CD14-positive monocyte (primary cell): ENCODE data around the gene SH3RF3. TPM values are rescaled to one million over a fixed set of nuclear protein-coding genes. Genes with fewer than 3 reads are reported as not detected.

Source experiments
- DNase-seq, 3 donors: peaks; one replicate each; pipeline ENCODE4 v3.0.0-alpha.2; 2011 to 2022
- H2AFZ ChIP-seq: 2 replicates; pipeline ENCODE4 v1.6.0; 2012; ENCODE audit warnings: mild to moderate bottlenecking, low read depth, low read length, inconsistent platforms; ENCODE audit not compliant: insufficient read depth, poor library complexity, severe bottlenecking
- H3K27ac ChIP-seq, 2 donors: 1 replicate in 1 of 2; 2 replicates in 1 of 2; pipeline ENCODE4 v1.5.1; 2012 to 2013; ENCODE audit warnings: low read length in 2 of 2, control low read depth in 1 of 2, inconsistent platforms in 1 of 2, low read depth in 1 of 2, mild to moderate bottlenecking in 1 of 2
- H3K27me3 ChIP-seq, 2 donors: one replicate each; pipeline versions ENCODE4 v1.6.0 to v1.6.1; 2011 to 2013; ENCODE audit warnings: low read length in 2 of 2; ENCODE audit not compliant: control insufficient read depth in 2 of 2, insufficient read depth in 2 of 2
- H3K36me3 ChIP-seq, 2 donors: replicated peaks in 1 of 2; 1 replicate in 1 of 2; 2 replicates in 1 of 2; pipeline versions ENCODE4 v1.5.1 to v1.6.1; 2012 to 2013; ENCODE audit warnings: low read length in 2 of 2, control low read depth in 1 of 2, inconsistent platforms in 1 of 2, mild to moderate bottlenecking in 1 of 2; ENCODE audit not compliant: insufficient read depth in 2 of 2, control insufficient read depth in 1 of 2
- H3K4me1 ChIP-seq, 2 donors: 1 replicate in 1 of 2; 2 replicates in 1 of 2; pipeline versions ENCODE4 v1.5.1 to v1.6.1; 2012 to 2013; ENCODE audit warnings: low read length in 2 of 2, control low read depth in 1 of 2, inconsistent platforms in 1 of 2, mild to moderate bottlenecking in 1 of 2, moderate library complexity in 1 of 2; ENCODE audit not compliant: insufficient read depth in 2 of 2, control insufficient read depth in 1 of 2
- H3K4me2 ChIP-seq: replicated peaks from 2 replicates; pipeline ENCODE3; 2012; ENCODE audit warnings: low read length, moderate library complexity, mild to moderate bottlenecking; ENCODE audit not compliant: poor library complexity, severe bottlenecking; ENCODE audit errors: extremely low read depth
- H3K4me3 ChIP-seq, 3 experiments: fragments of 200-600 bp in 1 of 3; sonication (generic) in 1 of 3; replicated peaks in 1 of 3; 1 replicate in 2 of 3; 2 replicates in 1 of 3; pipeline ENCODE4 v1.5.1; 2011 to 2013; ENCODE audit warnings: low read length in 3 of 3, mild to moderate bottlenecking in 3 of 3, control low read depth in 2 of 3, low read depth in 2 of 3, inconsistent platforms in 1 of 3, moderate library complexity in 1 of 3
- H3K79me2 ChIP-seq: 2 replicates; pipeline ENCODE4 v1.6.0; 2012; ENCODE audit warnings: mild to moderate bottlenecking, control low read depth, inconsistent platforms, low read length, moderate library complexity; ENCODE audit not compliant: insufficient read depth
- H3K9ac ChIP-seq: 2 replicates; pipeline ENCODE4 v1.6.0; 2017; ENCODE audit warnings: low read length, mild to moderate bottlenecking; ENCODE audit not compliant: insufficient read depth, poor library complexity, severe bottlenecking
- H3K9me3 ChIP-seq, 2 donors: replicated peaks in 1 of 2; 1 replicate in 1 of 2; 2 replicates in 1 of 2; pipeline versions ENCODE4 v1.5.1 to v1.6.1; 2012 to 2013; ENCODE audit warnings: low read length in 2 of 2, control low read depth in 1 of 2; ENCODE audit not compliant: control insufficient read depth in 1 of 2, insufficient read depth in 1 of 2
- H4K20me1 ChIP-seq: 2 replicates; pipeline ENCODE4 v1.6.0; 2012; ENCODE audit warnings: mild to moderate bottlenecking, low read length, control low read depth, moderate library complexity; ENCODE audit not compliant: insufficient read depth
- H3K27ac Mint-ChIP-seq, 7 donors: one replicate each; pipeline ENCODE4 v1.8.0; 2020; ENCODE audit warnings: mild to moderate bottlenecking in 7 of 7, mixed read lengths in 7 of 7, moderate library complexity in 6 of 7, inconsistent platforms in 2 of 7
- H3K27me3 Mint-ChIP-seq, 3 donors: one replicate each; pipeline ENCODE4 v1.8.0; 2021 to 2022; ENCODE audit warnings: low read depth in 3 of 3, mild to moderate bottlenecking in 3 of 3, mixed read lengths in 3 of 3, moderate library complexity in 3 of 3, inconsistent platforms in 1 of 3
- H3K36me3 Mint-ChIP-seq, 2 donors: one replicate each; pipeline ENCODE4 v1.8.0; 2020; ENCODE audit warnings: mixed read lengths in 2 of 2, inconsistent platforms in 1 of 2, mild to moderate bottlenecking in 1 of 2
- H3K4me1 Mint-ChIP-seq: one replicate; pipeline ENCODE4 v1.8.0; 2020; ENCODE audit warnings: mild to moderate bottlenecking, mixed read lengths
- H3K4me3 Mint-ChIP-seq, 2 donors: one replicate each; pipeline ENCODE4 v1.8.0; 2020; ENCODE audit warnings: mild to moderate bottlenecking in 2 of 2, mixed read lengths in 2 of 2, moderate library complexity in 1 of 2
- H3K9me3 Mint-ChIP-seq, 7 donors: one replicate each; pipeline ENCODE4 v1.8.0; 2020 to 2022; ENCODE audit warnings: mixed read lengths in 7 of 7, mild to moderate bottlenecking in 6 of 7, moderate library complexity in 6 of 7, inconsistent platforms in 2 of 7
- CTCF ChIP-seq: fragments of 200-600 bp; IDR thresholded peaks from one replicate; pipeline ENCODE4 v1.8.0; 2022; ENCODE audit warnings: antibody characterized with exemption, mild to moderate bottlenecking
- WGBS: methylation state at CpG from one replicate; pipeline ENCODE4 v1.1.5; 2013; ENCODE audit warnings: missing lambda C conversion rate; ENCODE audit not compliant: insufficient coverage; 5-methylcytosine and 5-hydroxymethylcytosine counted together
- intact Hi-C, 2 donors: fragments of 100-400 bp; cut with micrococcal nuclease; formaldehyde crosslinking; loops; one replicate each; pipeline versions ENCODE4 v1.15.0 to v1.15.1; 2023
- polyA plus RNA-seq, 3 donors: library from polyadenylated mRNA; depleted of rRNA in 1 of 3; unstranded in 2 of 3; stranded (reverse) in 1 of 3; fragments of 300-500 nt in 2 of 3; fragments of >200 nt in 1 of 3; fragmentation: Illumina TruSeq in 2 of 3; gene quantifications; 1 replicate in 2 of 3; 2 replicates in 1 of 3; pipeline ENCODE4 v1.2.3, GENCODE V29; 2012 to 2021

The SH3RF3 gene
- polyA plus RNA-seq, 3 donors, result 0.25 to 0.75 (median 0.34) TPM

DNA sequence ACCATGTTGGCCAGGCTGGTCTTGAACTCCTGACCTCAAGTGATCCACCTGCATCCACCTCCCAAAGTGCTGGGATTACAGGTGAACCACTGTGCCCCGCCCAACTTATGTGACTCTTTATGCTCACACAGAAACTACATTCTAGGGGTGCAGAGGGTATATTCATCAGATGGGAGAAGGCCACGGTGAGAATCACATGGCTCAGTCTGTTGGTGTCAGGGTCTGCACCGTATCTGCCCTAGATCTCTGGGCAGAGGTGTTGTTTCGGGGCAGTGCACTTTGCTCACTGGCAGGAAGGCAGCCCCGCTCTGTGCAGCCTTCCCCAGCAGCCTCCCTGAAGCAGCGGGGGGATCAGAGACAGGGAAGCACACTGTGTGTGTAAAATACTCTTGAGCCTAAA lies 76.4 kb downstream of the SH3RF3 start:
- DNase-seq, result no peak
- no peaks in the 10 kb centered on the region for H4K20me1 ChIP-seq

GRCh38 chr2:109206569-109207146 lies 77.7 kb downstream of the SH3RF3 start:
- Histone ChIP-seq H3K9ac (no peak overlapping the region), H2AFZ (no peak overlapping the region), H4K20me1 (no peaks in the 10 kb centered on the region), H3K4me2 (no peak overlapping the region), H3K4me1 (peaks cover 12 to 15% of the 10 kb centered on the region in 2 donors), H3K79me2 (no peaks in the 10 kb centered on the region), H3K9me3 (peaks cover 0 to 5% of the 10 kb centered on the region in 2 donors), H3K36me3 (no peaks in the 10 kb centered on the region), H3K27me3 (no peaks in the 10 kb centered on the region), H3K4me3 (no peak overlapping the region), H3K27ac (no peak overlapping the region)
- intact Hi-C loops, result loop anchor here in 1 of 2 donors (10.0 kb wide), 1 partner anchor 48 kb away; no protein-coding TSS in a partner anchor
- peaks cover 7 to 11% (median 9%) of the 10 kb centered on the region in 3 donors for H3K27me3 Mint-ChIP-seq
- no peak for DNase-seq
- peaks cover 0 to 8% (median 6%) of the 10 kb centered on the region in 7 donors for H3K9me3 Mint-ChIP-seq
- 100% methylated on average over 2 of the region's 2 CpGs for WGBS
- H3K4me3 Mint-ChIP-seq, result no peak overlapping the region
- H3K36me3 Mint-ChIP-seq, result peaks cover 0 to 5% of the 10 kb centered on the region in 2 donors
- no peak for TF ChIP-seq CTCF
- peak overlapping the region in 3 of 7 donors; percentile 27 to 70 (median 65) for H3K27ac Mint-ChIP-seq
- H3K4me1 Mint-ChIP-seq, result peaks cover 23% of the 10 kb centered on the region

More for the DNA sequence above, 76.4 kb downstream of the SH3RF3 start:
- no peaks in the 10 kb centered on the region for H3K79me2 ChIP-seq
- Mint-ChIP-seq H3K4me3 (no peak overlapping the region), H3K36me3 (peaks cover 0 to 4% of the 10 kb centered on the region in 2 donors), H3K4me1 (peaks cover 11% of the 10 kb centered on the region), H3K27me3 (peaks cover 5 to 10% (median 5%) of the 10 kb centered on the region in 3 donors), H3K27ac (no peak overlapping the region), H3K9me3 (peaks cover 0 to 8% (median 6%) of the 10 kb centered on the region in 7 donors)
- H3K4me3 ChIP-seq, result no peak overlapping the region
- no peak overlapping the region for H3K27ac ChIP-seq
- H3K36me3 ChIP-seq, result no peaks in the 10 kb centered on the region
- no peak overlapping the region for H3K9ac ChIP-seq
- peaks cover 0 to 5% of the 10 kb centered on the region in 2 donors for H3K9me3 ChIP-seq
- no peaks in the 10 kb centered on the region for H3K27me3 ChIP-seq
- H3K4me1 ChIP-seq, result peaks cover 2 to 3% of the 10 kb centered on the region in 2 donors
- no peak overlapping the region for H3K4me2 ChIP-seq
- TF ChIP-seq CTCF, result no peak
- 80% methylated on average over 6 of the region's 6 CpGs for WGBS
- H2AFZ ChIP-seq, result no peak overlapping the region
- intact Hi-C loops, result loop anchor here in 1 of 2 donors (10.0 kb wide), 1 partner anchor 49 kb away; no protein-coding TSS in a partner anchor
